HL-60 (cell line): ENCODE measurements around the gene EEA1.

Experiments used
- DNase-seq, 2 experiments: peaks; one replicate each; pipeline ENCODE4 v3.0.0-alpha.2; 2010 to 2020; ENCODE audit warnings: low read depth in 1 of 2, low spot score in 1 of 2
- H3K27ac ChIP-seq: fragments of 250-450 bp; sonication (Bioruptor Pico); replicated peaks from 2 replicates; pipeline ENCODE4 v1.5.1; 2020; ENCODE audit warnings: mild to moderate bottlenecking, moderate library complexity
- H3K27me3 ChIP-seq: fragments of 250-450 bp; sonication (Bioruptor Pico); 2 replicates; pipeline ENCODE4 v1.5.1; 2021; ENCODE audit warnings: mild to moderate bottlenecking, moderate library complexity; ENCODE audit not compliant: insufficient read depth, poor library complexity, severe bottlenecking
- H3K4me3 ChIP-seq: replicated peaks from 2 replicates; pipeline ENCODE4 v1.5.1; 2011; ENCODE audit warnings: mild to moderate bottlenecking, control low read depth, low read length; ENCODE audit not compliant: insufficient read depth
- GABPA ChIP-seq: IDR thresholded peaks from 2 replicates; pipeline ENCODE4 v1.6.1; 2012; ENCODE audit warnings: low read depth
- POLR2AphosphoS5 ChIP-seq: IDR thresholded peaks from 2 replicates; pipeline ENCODE4 v1.6.1; 2012; ENCODE audit warnings: low read depth
- SPI1 ChIP-seq: IDR thresholded peaks from 2 replicates; pipeline ENCODE4 v1.6.1; 2012; ENCODE audit warnings: low read depth, mild to moderate bottlenecking, borderline replicate concordance
- TF ChIP-seq, protein P1 (sequence below): IDR thresholded peaks from one replicate; pipeline ENCODE4 v1.5.1; 2011; ENCODE audit warnings: low read length, control low read depth, inconsistent platforms; ENCODE audit not compliant: insufficient read depth
- TF ChIP-seq, protein P2 (sequence below): IDR thresholded peaks from 2 replicates; pipeline ENCODE4 v1.6.1; 2012; ENCODE audit warnings: low read depth; ENCODE audit not compliant: insufficient replicate concordance

EEA1 gene

DNA sequence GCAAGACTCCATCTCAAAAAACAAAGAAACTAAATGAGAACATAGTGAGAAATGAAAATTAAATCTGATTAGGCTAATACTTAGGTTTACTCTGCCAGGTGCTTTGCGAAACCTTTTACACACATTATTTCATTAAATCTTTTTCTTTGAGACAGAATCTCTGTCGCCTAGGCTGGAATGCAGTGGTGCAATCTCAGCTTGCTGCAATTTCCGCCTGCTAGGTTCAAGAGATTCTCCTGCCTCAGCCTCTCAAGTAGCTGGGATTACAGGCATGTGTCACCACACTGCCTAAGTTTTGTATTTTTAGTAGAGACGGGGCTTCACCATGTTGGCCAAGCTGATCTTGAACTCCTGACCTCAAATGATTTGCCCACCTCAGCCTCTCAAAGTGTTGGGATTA is 21.9 kb upstream of the EEA1 start:
- DNase-seq, result no peak
- Histone ChIP-seq H3K27ac (no peak overlapping the region), H3K27me3 (no peaks in the 10 kb centered on the region), H3K4me3 (no peak overlapping the region)
- TF ChIP-seq, protein P1, sequence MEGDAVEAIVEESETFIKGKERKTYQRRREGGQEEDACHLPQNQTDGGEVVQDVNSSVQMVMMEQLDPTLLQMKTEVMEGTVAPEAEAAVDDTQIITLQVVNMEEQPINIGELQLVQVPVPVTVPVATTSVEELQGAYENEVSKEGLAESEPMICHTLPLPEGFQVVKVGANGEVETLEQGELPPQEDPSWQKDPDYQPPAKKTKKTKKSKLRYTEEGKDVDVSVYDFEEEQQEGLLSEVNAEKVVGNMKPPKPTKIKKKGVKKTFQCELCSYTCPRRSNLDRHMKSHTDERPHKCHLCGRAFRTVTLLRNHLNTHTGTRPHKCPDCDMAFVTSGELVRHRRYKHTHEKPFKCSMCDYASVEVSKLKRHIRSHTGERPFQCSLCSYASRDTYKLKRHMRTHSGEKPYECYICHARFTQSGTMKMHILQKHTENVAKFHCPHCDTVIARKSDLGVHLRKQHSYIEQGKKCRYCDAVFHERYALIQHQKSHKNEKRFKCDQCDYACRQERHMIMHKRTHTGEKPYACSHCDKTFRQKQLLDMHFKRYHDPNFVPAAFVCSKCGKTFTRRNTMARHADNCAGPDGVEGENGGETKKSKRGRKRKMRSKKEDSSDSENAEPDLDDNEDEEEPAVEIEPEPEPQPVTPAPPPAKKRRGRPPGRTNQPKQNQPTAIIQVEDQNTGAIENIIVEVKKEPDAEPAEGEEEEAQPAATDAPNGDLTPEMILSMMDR, result no peak
- TF ChIP-seq SPI1, result no peak
- no peak for TF ChIP-seq GABPA
- TF ChIP-seq, protein P2, sequence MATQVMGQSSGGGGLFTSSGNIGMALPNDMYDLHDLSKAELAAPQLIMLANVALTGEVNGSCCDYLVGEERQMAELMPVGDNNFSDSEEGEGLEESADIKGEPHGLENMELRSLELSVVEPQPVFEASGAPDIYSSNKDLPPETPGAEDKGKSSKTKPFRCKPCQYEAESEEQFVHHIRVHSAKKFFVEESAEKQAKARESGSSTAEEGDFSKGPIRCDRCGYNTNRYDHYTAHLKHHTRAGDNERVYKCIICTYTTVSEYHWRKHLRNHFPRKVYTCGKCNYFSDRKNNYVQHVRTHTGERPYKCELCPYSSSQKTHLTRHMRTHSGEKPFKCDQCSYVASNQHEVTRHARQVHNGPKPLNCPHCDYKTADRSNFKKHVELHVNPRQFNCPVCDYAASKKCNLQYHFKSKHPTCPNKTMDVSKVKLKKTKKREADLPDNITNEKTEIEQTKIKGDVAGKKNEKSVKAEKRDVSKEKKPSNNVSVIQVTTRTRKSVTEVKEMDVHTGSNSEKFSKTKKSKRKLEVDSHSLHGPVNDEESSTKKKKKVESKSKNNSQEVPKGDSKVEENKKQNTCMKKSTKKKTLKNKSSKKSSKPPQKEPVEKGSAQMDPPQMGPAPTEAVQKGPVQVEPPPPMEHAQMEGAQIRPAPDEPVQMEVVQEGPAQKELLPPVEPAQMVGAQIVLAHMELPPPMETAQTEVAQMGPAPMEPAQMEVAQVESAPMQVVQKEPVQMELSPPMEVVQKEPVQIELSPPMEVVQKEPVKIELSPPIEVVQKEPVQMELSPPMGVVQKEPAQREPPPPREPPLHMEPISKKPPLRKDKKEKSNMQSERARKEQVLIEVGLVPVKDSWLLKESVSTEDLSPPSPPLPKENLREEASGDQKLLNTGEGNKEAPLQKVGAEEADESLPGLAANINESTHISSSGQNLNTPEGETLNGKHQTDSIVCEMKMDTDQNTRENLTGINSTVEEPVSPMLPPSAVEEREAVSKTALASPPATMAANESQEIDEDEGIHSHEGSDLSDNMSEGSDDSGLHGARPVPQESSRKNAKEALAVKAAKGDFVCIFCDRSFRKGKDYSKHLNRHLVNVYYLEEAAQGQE, result no peak
- no peak for TF ChIP-seq POLR2AphosphoS5

DNA sequence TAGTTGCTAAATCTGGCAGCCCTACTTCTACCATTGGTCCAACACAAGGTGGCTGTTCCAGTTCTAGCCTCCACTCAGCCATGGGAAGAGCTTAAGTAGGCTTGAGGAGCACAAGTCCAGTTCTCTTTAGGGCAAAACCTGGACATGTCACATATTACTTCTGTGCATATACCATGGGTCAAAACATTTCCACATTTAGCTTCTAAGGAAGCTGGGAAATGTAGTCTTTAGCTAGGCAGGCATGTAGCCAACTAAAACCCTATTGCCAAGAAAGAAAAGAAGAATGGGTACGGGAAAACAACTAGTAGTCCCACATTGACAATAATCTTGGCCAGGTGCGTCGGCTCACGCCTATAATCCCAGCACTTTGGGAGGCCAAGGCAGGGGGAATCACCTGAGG is 20.9 kb upstream of the EEA1 start:
- Histone ChIP-seq H3K27me3 (no peaks in the 10 kb centered on the region), H3K4me3 (no peak overlapping the region), H3K27ac (no peak overlapping the region)
- no peak for DNase-seq
- TF ChIP-seq, protein P2, result no peak
- TF ChIP-seq GABPA (no peak), SPI1 (no peak), POLR2AphosphoS5 (no peak)
- TF ChIP-seq, protein P1, result no peak

DNA sequence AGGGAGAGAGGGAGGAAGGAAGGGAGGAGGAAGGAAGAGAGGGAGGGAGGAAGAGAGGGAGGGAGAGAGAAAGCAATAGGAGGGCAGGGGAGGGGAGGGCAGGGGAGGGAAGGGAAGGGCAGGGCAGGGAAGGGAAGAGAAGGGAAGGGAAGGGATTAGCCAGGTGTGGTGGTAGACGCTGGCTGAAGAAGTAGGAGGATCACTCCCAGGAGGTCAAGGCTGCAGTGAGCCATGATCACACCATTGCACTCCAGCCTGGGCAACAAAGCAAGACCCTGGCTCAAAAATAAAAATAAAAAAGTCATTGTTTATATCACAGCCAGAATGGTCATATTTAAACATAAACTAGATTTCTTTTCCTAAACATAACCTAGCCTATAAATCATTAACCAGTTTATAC is 20.4 kb upstream of the EEA1 start:
- H3K27me3 ChIP-seq, result no peaks in the 10 kb centered on the region
- no peak for DNase-seq
- TF ChIP-seq GABPA, result no peak
- TF ChIP-seq, protein P1, result no peak
- TF ChIP-seq, protein P2, result no peak
- no peak for TF ChIP-seq POLR2AphosphoS5
- TF ChIP-seq SPI1, result no peak

More for the DNA sequence above, 20.4 kb upstream of the EEA1 start:
- H3K4me3 ChIP-seq, result no peak overlapping the region
- H3K27ac ChIP-seq, result no peak overlapping the region
